Heart left ventricle (tissue), 13 donors: ENCODE results near the gene INTS6L.

Source experiments
- POLR2A ChIP-seq, 2 donors: fragments of 450-650 bp; IDR thresholded peaks; one replicate each; pipeline ENCODE4 v1.6.1; 2017; ENCODE audit warnings: antibody characterized with exemption in 2 of 2, mild to moderate bottlenecking in 2 of 2, moderate library complexity in 2 of 2
- TF ChIP-seq, protein P1 (sequence below), 12 donors: fragments of 200-600 bp; sonication (generic) in 4 of 12; IDR thresholded peaks; one replicate each; pipeline versions ENCODE4 v1.5.0 to v1.8.0; 2018 to 2022; ENCODE audit warnings: antibody characterized with exemption in 12 of 12, mild to moderate bottlenecking in 5 of 12
- donor health status: ischemic (EF 13 %, LVEDD 7.1; RV severe dilation, severe dysfunction).
- donor health status: DM: no; HTN: yes; CAD: no.
- donor health status: DM: no; HTN: no; CAD: no.
- donor health status: ischemic (EF 25% LVEDD 6.9; RV normal size, moderate dysfunction).
- donor health status: ischemic (EF 25% LVEDD 5.7; RV mildly dilated, moderate dysfunction).
- donor health status: ischemic (EF 35%, LVEDD 5.7; RV mildly dilated, moderate dysfunction).
- donor health status: nonischemic (EF 11% LVEDD 7.7; RV severe dilation, severe dysfunction).
- donor health status: DM: yes; HTN: yes; CAD: no.
- donor health status: PGD.
- donor health status: ischemic (EF 29% LVEDD 5.4; RV normal size, mild dysfunction).
- donor health status: nonischemic (EF 23%, LVEDD 6.1; RV moderate dilation, normal function).

DNA sequence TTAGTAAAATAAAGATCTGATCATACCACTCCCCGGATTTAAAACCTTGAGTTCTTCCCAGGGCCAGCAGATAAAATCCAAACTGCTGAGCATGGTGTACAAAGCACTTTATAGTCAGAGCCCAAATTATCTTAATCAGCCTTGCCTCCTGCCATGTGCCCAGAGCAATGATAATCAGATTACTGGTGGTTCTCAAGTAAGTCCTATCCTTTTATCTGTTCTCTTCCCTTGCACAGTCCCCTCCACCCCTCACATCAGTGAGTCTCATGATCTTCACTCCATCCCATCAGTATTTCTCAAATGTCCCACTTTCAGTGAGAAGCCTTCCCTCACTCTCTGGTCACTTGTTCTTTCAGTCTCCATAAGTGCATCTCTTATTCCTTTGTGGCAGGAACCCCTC is 22.7 kb downstream of the INTS6L start:
- TF ChIP-seq, protein P1, sequence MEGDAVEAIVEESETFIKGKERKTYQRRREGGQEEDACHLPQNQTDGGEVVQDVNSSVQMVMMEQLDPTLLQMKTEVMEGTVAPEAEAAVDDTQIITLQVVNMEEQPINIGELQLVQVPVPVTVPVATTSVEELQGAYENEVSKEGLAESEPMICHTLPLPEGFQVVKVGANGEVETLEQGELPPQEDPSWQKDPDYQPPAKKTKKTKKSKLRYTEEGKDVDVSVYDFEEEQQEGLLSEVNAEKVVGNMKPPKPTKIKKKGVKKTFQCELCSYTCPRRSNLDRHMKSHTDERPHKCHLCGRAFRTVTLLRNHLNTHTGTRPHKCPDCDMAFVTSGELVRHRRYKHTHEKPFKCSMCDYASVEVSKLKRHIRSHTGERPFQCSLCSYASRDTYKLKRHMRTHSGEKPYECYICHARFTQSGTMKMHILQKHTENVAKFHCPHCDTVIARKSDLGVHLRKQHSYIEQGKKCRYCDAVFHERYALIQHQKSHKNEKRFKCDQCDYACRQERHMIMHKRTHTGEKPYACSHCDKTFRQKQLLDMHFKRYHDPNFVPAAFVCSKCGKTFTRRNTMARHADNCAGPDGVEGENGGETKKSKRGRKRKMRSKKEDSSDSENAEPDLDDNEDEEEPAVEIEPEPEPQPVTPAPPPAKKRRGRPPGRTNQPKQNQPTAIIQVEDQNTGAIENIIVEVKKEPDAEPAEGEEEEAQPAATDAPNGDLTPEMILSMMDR (IDR thresholded peaks at IDR 0.05): no peak
- no peak for TF ChIP-seq POLR2A (IDR thresholded peaks at IDR 0.05)
